MCF 10A (cell line): Measurements from ENCODE around the gene TMEM132D. TPM values are rescaled to one million over a fixed set of nuclear protein-coding genes. Genes with fewer than 3 reads are reported as not detected.

ENCODE experiments used
- BruUV-seq: library from RNA; stranded (reverse); fragments of 400-500 nt; replicated peaks from 2 replicates; lab custom pipeline; 2021; lab: Mats Ljungman, UMichigan
- CTCF ChIA-PET: fragments of 300-600 bp; sonication (Branson Sonifier 250); formaldehyde crosslinking; extraction: SDS; loops from one replicate; lab custom pipeline; 2021; ENCODE audit warnings: antibody characterized with exemption, inconsistent platforms; lab: Yijun Ruan, JAX
- POLR2A ChIA-PET: fragments of 300-600, 350-650 bp; sonication (Branson Sonifier 250); formaldehyde crosslinking; extraction: SDS; loops from one replicate; lab custom pipeline; 2020; ENCODE audit warnings: antibody characterized with exemption, inconsistent platforms; lab: Yijun Ruan, JAX
- DNase-seq: peaks from one replicate; pipeline ENCODE4 v3.0.0-alpha.2; 2018; ENCODE audit not compliant: unreplicated experiment
- H3K27ac Mint-ChIP-seq: one replicate; pipeline ENCODE4 v1.8.0; 2022; ENCODE audit warnings: mild to moderate bottlenecking, low read depth, mixed read lengths; ENCODE audit not compliant: unreplicated experiment
- H3K27me3 Mint-ChIP-seq: one replicate; pipeline ENCODE4 v1.8.0; 2022; ENCODE audit warnings: mixed read lengths; ENCODE audit not compliant: insufficient read depth, unreplicated experiment
- H3K36me3 Mint-ChIP-seq: one replicate; pipeline ENCODE4 v1.8.0; 2022; ENCODE audit warnings: mild to moderate bottlenecking, moderate library complexity, mixed read lengths; ENCODE audit not compliant: insufficient read depth, unreplicated experiment
- H3K4me1 Mint-ChIP-seq: one replicate; pipeline ENCODE4 v1.8.0; 2022; ENCODE audit warnings: mixed read lengths; ENCODE audit not compliant: insufficient read depth, unreplicated experiment
- H3K4me3 Mint-ChIP-seq: one replicate; pipeline ENCODE4 v1.8.0; 2022; ENCODE audit warnings: mild to moderate bottlenecking, moderate library complexity, mixed read lengths; ENCODE audit not compliant: unreplicated experiment
- H3K9me3 Mint-ChIP-seq: one replicate; pipeline ENCODE4 v1.8.0; 2022; ENCODE audit warnings: mixed read lengths; ENCODE audit not compliant: unreplicated experiment
- CTCF ChIP-seq: fragments of 200-600 bp; IDR thresholded peaks from one replicate; pipeline ENCODE4 v1.8.0; 2022; ENCODE audit warnings: antibody characterized with exemption, mild to moderate bottlenecking; ENCODE audit not compliant: unreplicated experiment
- intact Hi-C: fragments of 100-400 bp; cut with micrococcal nuclease; formaldehyde crosslinking; loops from 2 replicates; pipeline ENCODE4 v1.14.1; 2022
- total RNA-seq: library from RNA; stranded (reverse); gene quantifications from 2 replicates; pipeline ENCODE4 v1.2.3, GENCODE V29; 2022

TMEM132D gene
- total RNA-seq, 1 experiment from 2014 or later, result not detected

GRCh38 chr12:129619271-129619670 lies 284.6 kb downstream of the TMEM132D start:
- H3K27me3 Mint-ChIP-seq, result no peaks in the 10 kb centered on the region
- no TSS peak for BruUV-seq
- POLR2A ChIA-PET, result no interaction called here
- intact Hi-C loops, result no loop called here
- H3K27ac Mint-ChIP-seq, result no peak overlapping the region
- no peak for TF ChIP-seq CTCF
- CTCF ChIA-PET, result interaction anchor here (0.6 to 1.0 kb wide), 2 partner anchors 345 to 638 kb away, joined by 3 read pairs; no protein-coding TSS in a partner anchor
- H3K4me3 Mint-ChIP-seq, result no peak overlapping the region
- H3K36me3 Mint-ChIP-seq, result no peaks in the 10 kb centered on the region
- DNase-seq, result no peak
- H3K9me3 Mint-ChIP-seq, result peaks cover 10% of the 10 kb centered on the region
- peaks cover 8% of the 10 kb centered on the region for H3K4me1 Mint-ChIP-seq

GRCh38 chr12:129617849-129618248 lies 286.0 kb downstream of the TMEM132D start:
- CTCF ChIA-PET, result no interaction called here
- H3K4me1 Mint-ChIP-seq, result peaks cover 10% of the 10 kb centered on the region
- H3K36me3 Mint-ChIP-seq, result no peaks in the 10 kb centered on the region
- no peak for DNase-seq
- intact Hi-C loops, result no loop called here
- BruUV-seq, result no TSS peak
- POLR2A ChIA-PET, result no interaction called here
- no peak overlapping the region for H3K27ac Mint-ChIP-seq
- TF ChIP-seq CTCF, result no peak
- peaks cover 14% of the 10 kb centered on the region for H3K9me3 Mint-ChIP-seq
- no peak overlapping the region for H3K4me3 Mint-ChIP-seq
- no peaks in the 10 kb centered on the region for H3K27me3 Mint-ChIP-seq

- no TSS peak for BruUV-seq
- Mint-ChIP-seq H3K4me1 (peaks cover 10% of the 10 kb centered on the region), H3K36me3 (no peaks in the 10 kb centered on the region), H3K9me3 (peaks cover 7% of the 10 kb centered on the region), H3K27me3 (no peaks in the 10 kb centered on the region), H3K27ac (no peak overlapping the region), H3K4me3 (no peak overlapping the region)
- ChIA-PET CTCF (interaction anchor here (0.6 kb wide), 2 partner anchors 40 to 433 kb away, joined by 3 to 5 read pairs; no protein-coding TSS in a partner anchor), POLR2A (no interaction called here)
- no peak for TF ChIP-seq CTCF
- intact Hi-C loops, result no loop called here
- peak; percentile 57 for DNase-seq
Measured at GRCh38 chr12:129615001-129615400, 288.8 kb downstream of the TMEM132D start.

GRCh38 chr12:129614221-129614885 lies 289.5 kb downstream of the TMEM132D start:
- CTCF ChIA-PET, result no interaction called here
- peak; percentile 44 for DNase-seq
- Mint-ChIP-seq H3K36me3 (no peaks in the 10 kb centered on the region), H3K4me3 (no peak overlapping the region), H3K27me3 (no peaks in the 10 kb centered on the region), H3K9me3 (peaks cover 7% of the 10 kb centered on the region), H3K27ac (no peak overlapping the region), H3K4me1 (peaks cover 10% of the 10 kb centered on the region)
- TF ChIP-seq CTCF, result no peak
- BruUV-seq, result no TSS peak
- intact Hi-C loops, result no loop called here
- POLR2A ChIA-PET, result no interaction called here
